Caco-2 (cell line): ENCODE data around the gene CCDC9. TPM values are rescaled to one million over a fixed set of nuclear protein-coding genes. Genes with fewer than 3 reads are reported as not detected.

Experiments
- BruUV-seq: library from RNA; stranded (reverse); fragments of 400-500 nt; replicated peaks from 2 replicates; lab custom pipeline; 2021; lab: Mats Ljungman, UMichigan
- CTCF ChIA-PET: fragments of 300-600 bp; sonication (Branson Sonifier 250); formaldehyde crosslinking; loops from one replicate; lab custom pipeline; 2022; ENCODE audit warnings: antibody characterized with exemption; lab: Charles Lee
- POLR2A ChIA-PET: fragments of 300-600 bp; sonication (Branson Sonifier 250); formaldehyde crosslinking; loops from one replicate; lab custom pipeline; 2022; ENCODE audit warnings: antibody characterized with exemption; lab: Charles Lee
- DNase-seq, 2 experiments: peaks; one replicate each; pipeline versions ENCODE4 v3.0.0 to v3.0.0-alpha.2; 2020 to 2022
- H3K27me3 ChIP-seq: replicated peaks from 2 replicates; pipeline ENCODE4 v1.6.0; 2011; ENCODE audit warnings: low read length; ENCODE audit not compliant: control insufficient read depth, insufficient read depth
- H3K36me3 ChIP-seq: 2 replicates; pipeline ENCODE4 v1.5.1; 2011; ENCODE audit warnings: low read length; ENCODE audit not compliant: control insufficient read depth, insufficient read depth
- H3K4me1 ChIP-seq: fragments of 250-450 bp; sonication (Bioruptor Pico); 2 replicates; pipeline ENCODE4 v1.5.1; 2020; ENCODE audit warnings: mild to moderate bottlenecking
- H3K4me3 ChIP-seq: 2 replicates; pipeline ENCODE4 v1.5.1; 2011; ENCODE audit warnings: low read depth, mild to moderate bottlenecking, control low read depth, low read length
- H3K9me3 ChIP-seq: fragments of 250-450 bp; sonication (Bioruptor Pico); 2 replicates; pipeline ENCODE4 v1.5.1; 2020; ENCODE audit warnings: mild to moderate bottlenecking, moderate library complexity
- H3K27ac Mint-ChIP-seq: one replicate; pipeline ENCODE4 v1.8.0; 2022; ENCODE audit warnings: mixed read lengths; ENCODE audit not compliant: unreplicated experiment
- H3K27me3 Mint-ChIP-seq: one replicate; pipeline ENCODE4 v1.8.0; 2022; ENCODE audit warnings: mixed read lengths; ENCODE audit not compliant: insufficient read depth, unreplicated experiment
- H3K36me3 Mint-ChIP-seq: one replicate; pipeline ENCODE4 v1.8.0; 2022; ENCODE audit warnings: mild to moderate bottlenecking, mixed read lengths; ENCODE audit not compliant: insufficient read depth, unreplicated experiment
- H3K4me1 Mint-ChIP-seq: one replicate; pipeline ENCODE4 v1.8.0; 2022; ENCODE audit warnings: low read depth, mixed read lengths; ENCODE audit not compliant: unreplicated experiment
- H3K4me3 Mint-ChIP-seq: one replicate; pipeline ENCODE4 v1.8.0; 2022; ENCODE audit warnings: mild to moderate bottlenecking, moderate library complexity, mixed read lengths; ENCODE audit not compliant: unreplicated experiment
- H3K9me3 Mint-ChIP-seq: one replicate; pipeline ENCODE4 v1.8.0; 2022; ENCODE audit warnings: mixed read lengths; ENCODE audit not compliant: unreplicated experiment
- intact Hi-C: fragments of 100-400 bp; cut with micrococcal nuclease; formaldehyde crosslinking; loops from one replicate; pipeline ENCODE4 v1.10.0; 2022; ENCODE audit not compliant: unreplicated experiment
- total RNA-seq: library from RNA; stranded (reverse); gene quantifications from 2 replicates; pipeline ENCODE4 v1.2.3, GENCODE V29; 2022
- TF ChIP-seq, protein P1 (sequence below), 2 experiments: fragments of 200-600 bp in 1 of 2; IDR thresholded peaks; 1 replicate in 1 of 2; 2 replicates in 1 of 2; pipeline versions ENCODE4 v1.5.1 to v1.8.0; 2011 to 2022; ENCODE audit warnings: antibody characterized with exemption in 1 of 2, control low read depth in 1 of 2, inconsistent platforms in 1 of 2, low read depth in 1 of 2, low read length in 1 of 2, mild to moderate bottlenecking in 1 of 2, moderate library complexity in 1 of 2; ENCODE audit not compliant: insufficient read depth in 1 of 2, severe bottlenecking in 1 of 2, unreplicated experiment in 1 of 2

CCDC9 gene
- total RNA-seq, 1 experiment from 2014 or later: 43.1 TPM

DNA sequence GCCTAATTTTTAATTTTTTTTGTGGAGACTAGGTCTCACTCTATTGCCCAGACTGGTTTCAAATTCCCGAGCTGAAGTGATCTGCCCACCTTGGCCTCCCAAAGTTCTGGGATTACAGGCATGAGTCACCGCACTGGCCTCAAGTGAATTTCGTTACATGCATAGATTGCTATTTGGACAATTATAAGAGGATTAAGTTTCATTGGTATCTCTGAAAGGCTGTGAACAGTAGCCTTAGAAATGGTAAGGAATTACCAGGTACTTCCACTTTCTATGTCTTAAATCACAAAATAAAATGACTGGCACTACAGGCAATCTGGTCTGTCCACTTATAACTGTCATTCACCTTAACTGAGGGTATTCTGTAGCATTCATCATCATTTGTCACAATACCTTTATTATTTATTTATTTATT is 2.9 kb upstream of the CCDC9 start:
- Histone ChIP-seq H3K36me3 (no peaks in the 10 kb centered on the region), H3K9me3 (no peaks in the 10 kb centered on the region), H3K4me1 (peaks cover 17% of the 10 kb centered on the region), H3K4me3 (no peak overlapping the region), H3K27me3 (no peaks in the 10 kb centered on the region)
- CTCF ChIA-PET: interaction anchor here (0.6 to 1.2 kb wide), 2 partner anchors 9 to 27 kb away, joined by 3 to 5 read pairs; no protein-coding TSS in a partner anchor
- H3K27me3 Mint-ChIP-seq: no peaks in the 10 kb centered on the region
- H3K27ac Mint-ChIP-seq: no peak overlapping the region
- BruUV-seq: no TSS peak
- DNase-seq: no peak
- peaks cover 18% of the 10 kb centered on the region for H3K4me1 Mint-ChIP-seq
- intact Hi-C loops: loop anchor here (10.0 kb wide), 1 partner anchor 389 kb away; the partner anchor contains the start of gene ARHGAP35
- no peaks in the 10 kb centered on the region for H3K9me3 Mint-ChIP-seq
- peaks cover 40% of the 10 kb centered on the region for H3K36me3 Mint-ChIP-seq
- POLR2A ChIA-PET: no interaction called here
- TF ChIP-seq, protein P1, sequence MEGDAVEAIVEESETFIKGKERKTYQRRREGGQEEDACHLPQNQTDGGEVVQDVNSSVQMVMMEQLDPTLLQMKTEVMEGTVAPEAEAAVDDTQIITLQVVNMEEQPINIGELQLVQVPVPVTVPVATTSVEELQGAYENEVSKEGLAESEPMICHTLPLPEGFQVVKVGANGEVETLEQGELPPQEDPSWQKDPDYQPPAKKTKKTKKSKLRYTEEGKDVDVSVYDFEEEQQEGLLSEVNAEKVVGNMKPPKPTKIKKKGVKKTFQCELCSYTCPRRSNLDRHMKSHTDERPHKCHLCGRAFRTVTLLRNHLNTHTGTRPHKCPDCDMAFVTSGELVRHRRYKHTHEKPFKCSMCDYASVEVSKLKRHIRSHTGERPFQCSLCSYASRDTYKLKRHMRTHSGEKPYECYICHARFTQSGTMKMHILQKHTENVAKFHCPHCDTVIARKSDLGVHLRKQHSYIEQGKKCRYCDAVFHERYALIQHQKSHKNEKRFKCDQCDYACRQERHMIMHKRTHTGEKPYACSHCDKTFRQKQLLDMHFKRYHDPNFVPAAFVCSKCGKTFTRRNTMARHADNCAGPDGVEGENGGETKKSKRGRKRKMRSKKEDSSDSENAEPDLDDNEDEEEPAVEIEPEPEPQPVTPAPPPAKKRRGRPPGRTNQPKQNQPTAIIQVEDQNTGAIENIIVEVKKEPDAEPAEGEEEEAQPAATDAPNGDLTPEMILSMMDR (IDR thresholded peaks at IDR 0.05; ENCODE audit: insufficient read depth in 1 of 2, low read depth in 1 of 2, low read length in 1 of 2, severe bottlenecking in 1 of 2, unreplicated experiment in 1 of 2): no peak
- no peak overlapping the region for H3K4me3 Mint-ChIP-seq

DNA sequence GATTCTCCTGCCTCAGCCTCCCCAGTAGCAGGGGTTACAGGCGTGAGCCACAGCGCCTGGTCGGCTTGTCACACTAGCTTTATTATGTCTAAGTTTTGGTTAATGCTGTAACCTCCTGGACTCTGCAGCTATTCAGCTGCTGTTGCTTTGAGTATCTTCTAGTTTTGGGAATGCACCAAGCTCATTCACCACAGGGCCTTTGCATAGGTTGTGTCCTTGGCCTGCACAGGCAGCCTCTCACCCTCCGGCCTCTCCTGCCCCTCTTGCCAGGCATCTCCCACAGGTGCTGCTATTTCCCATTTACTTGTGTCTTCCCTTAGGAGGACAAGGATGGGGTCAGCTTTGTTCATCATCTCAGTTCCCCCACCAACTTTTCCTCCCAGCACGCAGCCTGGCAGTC is 2.4 kb upstream of the CCDC9 start:
- intact Hi-C loops: loop anchor here (10.0 kb wide), 1 partner anchor 389 kb away; the partner anchor contains the start of gene ARHGAP35
- BruUV-seq: no TSS peak
- H3K27ac Mint-ChIP-seq: no peak overlapping the region

DNA sequence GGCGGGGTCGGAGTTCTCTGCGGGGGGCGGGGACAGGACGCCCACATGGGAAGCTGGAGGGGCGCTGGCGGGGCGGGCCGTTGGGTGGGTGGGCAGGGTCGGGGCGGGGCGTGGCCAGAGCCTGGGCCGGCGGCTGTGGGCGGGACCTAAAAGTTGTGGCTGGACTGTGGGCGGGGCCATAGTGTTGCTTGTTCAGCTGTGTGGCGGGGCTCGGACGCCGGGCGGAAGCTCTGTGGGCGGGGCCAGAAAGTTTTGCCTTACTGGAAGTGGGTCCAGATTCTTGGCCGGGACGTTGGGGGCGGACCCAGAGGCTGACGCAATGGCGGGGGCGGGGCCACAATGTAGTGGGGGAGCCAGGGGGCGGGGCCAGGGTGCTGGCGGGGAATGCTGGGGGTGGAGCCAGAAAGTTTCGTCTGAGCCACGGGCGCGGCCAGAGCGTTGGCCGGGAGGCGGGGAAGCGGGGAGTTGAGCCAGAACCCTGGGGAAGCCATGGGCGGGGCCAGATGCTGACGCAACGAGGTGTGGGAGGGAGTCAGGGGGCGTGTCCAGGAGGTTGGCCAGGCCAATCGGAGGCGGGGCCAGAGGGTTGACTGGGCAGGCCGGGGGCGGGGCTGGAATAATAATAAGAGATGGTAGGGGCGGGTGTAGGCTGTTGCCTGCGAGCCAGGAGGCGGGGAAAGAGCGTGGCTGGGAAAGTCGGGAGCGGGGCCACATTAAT is 527 bp downstream of the CCDC9 start:
- ChIA-PET CTCF (interaction anchor here (0.7 to 2.3 kb wide), 16 partner anchors 9 to 533 kb away, joined by 3 to 64 read pairs (median 4); partner anchors contain the start of genes DHX34 and INAFM1), POLR2A (interaction anchor here (0.5 to 2.6 kb wide), 16 partner anchors 13 to 1789 kb away, joined by 3 to 71 read pairs (median 6); partner anchors contain the start of genes DHX34, FOSB, INAFM1 and PRKD2)
- Histone ChIP-seq H3K27me3 (no peaks in the 10 kb centered on the region), H3K4me1 (peaks cover 22% of the 10 kb centered on the region), H3K36me3 (peaks cover 3% of the 10 kb centered on the region), H3K4me3 (peak overlapping the region; percentile 76), H3K9me3 (no peaks in the 10 kb centered on the region)
- Mint-ChIP-seq H3K9me3 (no peaks in the 10 kb centered on the region), H3K4me3 (peak overlapping the region; percentile 92), H3K27ac (peak overlapping the region; percentile 96), H3K36me3 (peaks cover 58% of the 10 kb centered on the region), H3K27me3 (no peaks in the 10 kb centered on the region), H3K4me1 (peaks cover 14% of the 10 kb centered on the region)
- intact Hi-C loops: loop anchor here (1.0 to 10.0 kb wide), 2 partner anchors 16 to 392 kb away; partner anchors contain the start of gene ARHGAP35
- TF ChIP-seq, protein P1 (IDR thresholded peaks at IDR 0.05; ENCODE audit: insufficient read depth in 1 of 2, low read depth in 1 of 2, low read length in 1 of 2, severe bottlenecking in 1 of 2, unreplicated experiment in 1 of 2): no peak
- no TSS peak for BruUV-seq
- peak; percentile 100 for DNase-seq

More for the DNA sequence above, 2.4 kb upstream of the CCDC9 start:
- Mint-ChIP-seq H3K4me1 (peaks cover 22% of the 10 kb centered on the region), H3K36me3 (peaks cover 44% of the 10 kb centered on the region), H3K27me3 (no peaks in the 10 kb centered on the region), H3K4me3 (no peak overlapping the region), H3K9me3 (no peaks in the 10 kb centered on the region)
- H3K9me3 ChIP-seq: no peaks in the 10 kb centered on the region
- H3K4me1 ChIP-seq: peaks cover 22% of the 10 kb centered on the region
- no peak for DNase-seq
- POLR2A ChIA-PET: no interaction called here
- no peaks in the 10 kb centered on the region for H3K36me3 ChIP-seq
- TF ChIP-seq, protein P1 (IDR thresholded peaks at IDR 0.05; ENCODE audit: insufficient read depth in 1 of 2, low read depth in 1 of 2, low read length in 1 of 2, severe bottlenecking in 1 of 2, unreplicated experiment in 1 of 2): no peak
- H3K4me3 ChIP-seq: no peak overlapping the region
- CTCF ChIA-PET: interaction anchor here (1.2 kb wide), 1 partner anchor 10 kb away, joined by 5 read pairs; no protein-coding TSS in a partner anchor
- no peaks in the 10 kb centered on the region for H3K27me3 ChIP-seq
